SK-N-SH (cell line): ENCODE data around the gene ITIH6.

Experiments used
- CTCF ChIP-seq: fragments of 200-600 bp; sonication (generic); IDR thresholded peaks from 2 replicates; pipeline ENCODE4 v1.6.1; 2017; ENCODE audit warnings: antibody characterized with exemption, mild to moderate bottlenecking, moderate library complexity
- EP300 ChIP-seq, 2 experiments: IDR thresholded peaks; 2 replicates each; pipeline versions ENCODE4 v1.4.0 to v1.6.1; 2012; ENCODE audit warnings: borderline replicate concordance in 1 of 2, low read depth in 1 of 2, low read length in 1 of 2
- EZH2phosphoT487 ChIP-seq: fragments of 200-600 bp; sonication (generic); IDR thresholded peaks from 2 replicates; pipeline ENCODE4 v1.6.1; 2017; ENCODE audit warnings: low read depth, mixed run types, mild to moderate bottlenecking, antibody characterized with exemption, moderate library complexity, borderline replicate concordance
- MEF2A ChIP-seq: IDR thresholded peaks from 2 replicates; pipeline ENCODE4 v1.4.0; 2012; ENCODE audit warnings: low read depth, borderline replicate concordance
- NRF1 ChIP-seq: IDR thresholded peaks from 2 replicates; pipeline ENCODE4 v1.6.1; 2012; ENCODE audit warnings: low read depth, mild to moderate bottlenecking, low read length
- POLR2AphosphoS5 ChIP-seq: IDR thresholded peaks from 2 replicates; pipeline ENCODE4 v1.6.1; 2012; ENCODE audit warnings: low read depth, low read length
- SMC3 ChIP-seq: IDR thresholded peaks from 2 replicates; pipeline ENCODE4 v1.6.1; 2012; ENCODE audit warnings: low read depth, low read length, improper control_type of control experiment
- TEAD4 ChIP-seq: IDR thresholded peaks from 2 replicates; pipeline ENCODE4 v1.4.0; 2012; ENCODE audit warnings: mild to moderate bottlenecking, borderline replicate concordance; ENCODE audit not compliant: insufficient read depth
- ZBTB33 ChIP-seq: IDR thresholded peaks from 2 replicates; pipeline ENCODE4 v1.4.0; 2012; ENCODE audit warnings: low read depth, borderline replicate concordance

- TF ChIP-seq CTCF (no peak), TEAD4 (no peak), MEF2A (no peak), SMC3 (no peak), EZH2phosphoT487 (no peak), POLR2AphosphoS5 (no peak), NRF1 (no peak), EP300 (IDR thresholded peaks at IDR 0.05; ENCODE audit: borderline replicate concordance in 1 of 2, low read depth in 1 of 2, low read length in 1 of 2) (no peak), ZBTB33 (no peak)
Observed at GRCh38 chrX:54721424-54721823, 76.6 kb downstream of the ITIH6 start.
